H1 (cell line): ENCODE data around the gene PHLPP1. TPM values are rescaled to one million over a fixed set of nuclear protein-coding genes. Genes with fewer than 3 reads are reported as not detected.

Experiments
- FOSL1 ChIP-seq: IDR thresholded peaks from 2 replicates; pipeline ENCODE4 v1.6.1; 2011; ENCODE audit warnings: mild to moderate bottlenecking, low read depth, low read length, moderate library complexity; ENCODE audit not compliant: insufficient read depth
- MAFK ChIP-seq: IDR thresholded peaks from 2 replicates; pipeline ENCODE4 v1.6.1; 2012; ENCODE audit warnings: low read depth, mild to moderate bottlenecking, improper control_type of control experiment, low read length
- POLR2A ChIP-seq, 2 experiments: IDR thresholded peaks; 1 replicate in 1 of 2; 2 replicates in 1 of 2; pipeline ENCODE4 v1.6.1; 2011; ENCODE audit warnings: low read depth in 2 of 2, low read length in 2 of 2, mild to moderate bottlenecking in 2 of 2; ENCODE audit errors: control extremely low read depth in 1 of 2
- RFX5 ChIP-seq: IDR thresholded peaks from 2 replicates; pipeline ENCODE4 v1.6.1; 2011; ENCODE audit warnings: low read depth, low read length, improper control_type of control experiment, borderline replicate concordance
- RNF2 ChIP-seq: fragments of 200-900, 300-1000 bp; sonication (generic); IDR thresholded peaks from 2 replicates; pipeline ENCODE4 v1.7.1; 2016; ENCODE audit warnings: borderline replicate concordance, low read depth, mild to moderate bottlenecking, antibody characterized with exemption, low read length; ENCODE audit not compliant: poor library complexity, severe bottlenecking; ENCODE audit errors: missing control alignments
- SIN3A ChIP-seq, 2 experiments: IDR thresholded peaks in 1 of 2; conservative IDR thresholded peaks in 1 of 2; 2 replicates each; pipeline ENCODE4 v1.6.1; 2011 to 2012; ENCODE audit warnings: low read length in 2 of 2, improper control_type of control experiment in 1 of 2, low read depth in 1 of 2, mild to moderate bottlenecking in 1 of 2
- polyA plus RNA-seq, 7 experiments: library from polyadenylated mRNA; depleted of rRNA in 3 of 7; stranded (reverse) in 5 of 7; unstranded in 2 of 7; fragments of >200 nt in 5 of 7; fragments of 200-250 nt in 2 of 7; gene quantifications; 1 replicate in 5 of 7; 2 replicates in 1 of 7; 4 replicates in 1 of 7; pipeline versions ENCODE4 v1.2.1 to v1.2.3, GENCODE V29; 2011 to 2013; ENCODE audit warnings: missing spikeins in 2 of 7, mixed read lengths in 2 of 7
- total RNA-seq: library from RNA; stranded (reverse); fragmentation: NEBNext Ultra II Directional; extraction: Animal tissue kit (Norgen Biotek cat#: 25700); gene quantifications from 2 replicates; pipeline ENCODE4 v1.2.1, GENCODE V29; 2021

Gene PHLPP1
- total and polyA plus RNA-seq, 2 of the 8 experiments (the other 6 are each of a cell fraction or from before 2014, with no cell fraction given), result 28.0 to 66.3 TPM

DNA sequence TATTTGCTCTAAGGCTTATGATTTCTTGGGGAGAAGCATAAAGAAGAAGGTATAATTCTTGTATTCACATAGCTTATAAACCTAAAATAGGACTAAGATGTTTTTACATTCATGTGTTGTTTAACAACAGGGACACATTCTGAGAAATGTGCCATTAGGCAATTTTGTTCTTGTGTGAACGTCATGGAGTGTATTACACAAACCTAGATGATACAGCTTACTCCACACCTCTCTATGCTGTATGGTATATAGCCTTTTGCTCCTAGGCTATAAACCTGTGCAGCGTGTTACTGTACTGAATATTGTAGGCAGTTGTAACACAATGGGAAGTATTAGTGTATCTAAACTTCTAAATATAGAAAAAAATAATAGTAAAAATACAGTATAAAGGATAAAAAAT, 92.1 kb downstream of the PHLPP1 start (continued):
- no peak for TF ChIP-seq RFX5
- TF ChIP-seq POLR2A (IDR thresholded peaks at IDR 0.05; ENCODE audit: control extremely low read depth in 1 of 2, low read depth in 2 of 2, low read length in 2 of 2), result no peak
- TF ChIP-seq MAFK, result no peak
- TF ChIP-seq FOSL1, result no peak
- TF ChIP-seq RNF2, result no peak
- TF ChIP-seq SIN3A (conservative IDR thresholded peaks at IDR 0.05 in 1 of 2, IDR thresholded peaks at IDR 0.05 in 1 of 2; ENCODE audit: low read depth in 1 of 2, low read length in 2 of 2), result no peak
